Measurements from ENCODE around the gene CCNY.

The CCNY gene

DNA sequence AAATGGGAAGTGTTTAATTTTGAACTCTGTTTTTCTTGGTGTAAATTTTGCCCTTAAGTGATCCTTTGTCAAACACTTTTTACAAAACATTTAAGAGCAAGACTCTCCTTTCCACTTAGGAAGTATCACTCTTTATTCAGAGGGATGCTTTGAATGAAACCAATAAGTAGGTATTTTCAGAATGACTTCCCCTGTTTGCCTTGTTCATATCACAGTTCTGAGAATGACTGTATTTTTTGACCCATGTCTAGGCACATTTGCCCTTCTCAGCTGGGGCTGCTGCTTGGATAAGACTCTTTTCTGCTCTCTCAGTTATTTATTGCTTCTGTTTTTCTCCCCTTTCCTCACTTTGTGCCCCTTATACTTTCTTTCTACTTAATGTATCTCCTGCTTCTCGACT, 98.2 kb downstream of the CCNY start:
- DNase-seq, result no peak

DNA sequence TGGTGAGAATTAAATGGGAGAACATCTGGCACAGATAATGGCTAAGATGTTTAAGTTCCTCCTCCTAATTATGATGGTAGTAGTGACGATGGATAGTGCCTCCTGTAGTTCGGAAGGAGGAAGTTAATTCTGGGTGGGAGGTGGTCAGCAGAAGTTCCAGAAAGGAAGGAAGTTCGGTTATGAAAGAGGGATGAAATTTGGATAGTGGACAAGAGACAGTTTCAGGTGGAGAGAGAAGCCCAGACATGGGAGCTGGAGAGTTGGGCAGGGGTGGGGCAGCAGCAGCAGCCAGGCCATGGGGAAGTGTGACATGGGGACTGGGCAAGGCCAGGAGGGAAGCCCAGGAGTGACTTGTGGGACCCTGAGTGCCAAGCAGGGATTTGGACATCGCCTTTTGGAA, 99.5 kb downstream of the CCNY start:
- no peak for DNase-seq

DNA sequence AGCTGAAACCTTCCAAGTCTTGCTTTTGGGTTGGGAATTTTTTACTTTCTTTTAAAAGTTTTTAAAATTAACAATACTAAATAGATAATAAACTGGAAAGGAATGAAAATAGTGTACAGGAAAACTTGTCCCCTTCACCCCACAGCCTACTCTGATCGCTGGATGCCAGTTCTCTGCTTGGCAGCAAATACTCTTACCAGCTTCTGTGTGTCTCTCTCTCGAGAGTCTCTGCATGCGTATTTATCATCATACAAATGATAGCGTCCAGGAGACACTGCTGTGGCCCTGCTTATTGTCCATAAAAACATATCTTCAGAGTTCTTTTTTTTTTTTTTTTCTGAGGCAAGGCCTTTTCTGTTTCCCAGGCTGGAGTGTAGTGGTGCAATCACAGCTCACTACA, 101.5 kb downstream of the CCNY start:
- no peak for DNase-seq

DNA sequence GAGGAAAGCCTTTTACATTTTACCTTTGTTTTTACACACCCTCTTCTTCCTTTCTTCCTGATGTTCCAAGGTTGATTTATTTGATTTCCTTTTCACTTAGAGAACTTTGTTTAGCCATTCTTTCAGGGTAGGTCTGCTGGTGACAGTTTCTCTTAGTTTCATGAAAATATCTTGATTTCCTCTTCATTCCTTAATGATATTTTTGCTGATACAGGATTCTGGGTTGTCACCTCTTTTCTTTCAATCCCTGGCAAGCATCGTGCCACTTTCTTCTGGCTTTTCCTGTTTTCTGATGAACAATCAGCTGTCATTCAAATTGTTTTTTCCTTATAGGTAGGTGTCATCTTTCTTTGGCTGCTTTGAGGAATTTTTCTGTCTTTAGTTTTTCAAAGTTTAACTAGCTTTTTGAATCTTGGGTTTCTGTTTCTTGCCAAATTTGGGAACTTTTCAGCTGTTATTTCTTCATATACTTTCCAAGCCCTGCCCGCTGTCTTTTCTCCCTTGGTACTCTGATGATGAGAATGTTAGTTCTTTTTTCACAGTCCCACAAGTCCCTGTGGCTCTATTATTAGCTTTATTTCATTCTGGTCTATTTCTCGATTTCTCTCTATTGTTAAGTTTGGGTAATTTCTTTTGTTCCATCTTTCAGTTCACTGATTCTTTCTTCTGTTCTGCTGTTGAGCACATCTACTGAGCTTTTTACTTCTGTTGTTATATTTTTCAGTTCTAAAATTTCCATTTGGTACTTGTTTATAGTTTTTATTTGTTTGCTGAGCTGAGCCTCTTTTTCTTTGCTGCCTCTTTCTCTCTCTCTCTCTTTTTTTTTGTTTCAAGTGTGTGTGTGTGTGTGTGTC, 102.6 kb downstream of the CCNY start:
- no peak for DNase-seq

DNA sequence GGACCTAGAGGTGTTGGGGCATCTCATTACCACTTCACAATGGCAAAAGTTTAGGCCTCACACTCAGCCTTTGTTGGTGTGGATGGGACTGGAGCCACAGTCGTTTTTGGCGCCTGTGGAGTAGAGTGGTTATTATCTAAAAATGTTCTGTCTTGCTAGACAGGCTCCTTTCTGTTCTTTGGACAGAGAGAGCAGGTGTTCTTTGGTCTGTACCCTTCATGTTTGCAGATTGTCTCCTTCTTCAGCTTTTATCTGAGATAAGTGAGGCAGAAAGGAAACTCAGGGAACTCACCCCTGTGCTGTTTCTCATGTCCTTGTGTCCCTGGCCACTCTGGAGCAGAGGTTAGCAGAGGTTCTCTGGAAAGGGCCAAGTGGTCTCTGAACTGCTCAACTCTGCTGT, 103.7 kb downstream of the CCNY start:
- DNase-seq, result no peak

DNA sequence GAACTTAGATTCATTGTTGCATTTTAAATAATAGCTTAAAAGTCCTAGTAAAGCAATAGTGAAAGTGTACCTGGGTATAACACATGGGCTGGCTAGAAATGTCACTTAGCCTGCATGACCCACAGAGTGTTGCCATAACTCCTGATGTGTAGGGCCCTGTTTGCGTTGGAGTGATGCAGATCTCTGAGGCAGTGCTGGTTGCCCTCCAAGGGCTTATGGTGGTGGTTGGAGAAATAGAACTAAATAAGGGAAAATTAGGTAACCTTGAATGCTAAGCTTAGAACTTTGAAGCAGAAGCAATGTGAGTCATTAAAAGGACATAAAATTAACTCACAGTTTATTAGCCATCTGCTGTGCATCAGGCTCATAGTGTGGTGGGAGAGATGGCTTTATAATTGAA, 105.7 kb downstream of the CCNY start:
- no peak for DNase-seq

DNA sequence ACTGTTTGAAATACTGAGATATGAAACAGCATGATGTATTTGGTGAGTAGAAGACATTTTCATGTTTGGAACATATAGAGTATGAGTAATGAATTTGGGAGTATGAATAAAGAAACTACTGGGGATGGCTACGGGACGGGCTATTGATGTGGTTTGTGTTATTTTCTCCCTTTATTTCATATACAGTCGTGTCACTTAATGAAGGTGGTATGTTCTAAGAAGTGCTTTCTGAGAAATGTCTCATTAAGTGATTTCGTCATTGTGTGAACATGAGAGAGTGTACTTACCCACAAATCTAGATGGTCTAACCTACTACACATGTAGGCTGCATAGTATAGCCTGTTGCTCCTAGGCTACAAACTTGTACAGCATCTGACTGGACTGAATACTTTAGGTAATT, 106.3 kb downstream of the CCNY start:
- no peak for DNase-seq

DNA sequence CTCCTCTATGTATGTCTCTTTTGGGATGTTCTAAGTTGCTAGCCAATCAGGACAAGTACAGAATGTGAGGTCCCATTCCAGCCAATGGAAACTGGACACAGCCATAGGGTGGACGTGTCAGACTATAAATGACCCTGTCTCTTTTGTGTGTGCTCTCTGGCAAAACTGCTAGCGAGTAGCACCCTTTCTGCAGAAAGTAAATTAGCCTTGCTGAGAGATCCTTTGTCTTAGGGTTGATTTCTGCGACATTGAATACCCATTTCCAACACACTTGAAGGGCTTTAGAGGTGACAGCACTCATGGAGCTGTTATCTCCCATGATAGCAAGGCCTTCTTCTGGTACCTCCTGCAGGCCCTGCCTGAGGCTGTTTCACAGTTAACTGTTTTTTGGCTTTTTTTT, 107.5 kb downstream of the CCNY start:
- DNase-seq, result no peak

DNA sequence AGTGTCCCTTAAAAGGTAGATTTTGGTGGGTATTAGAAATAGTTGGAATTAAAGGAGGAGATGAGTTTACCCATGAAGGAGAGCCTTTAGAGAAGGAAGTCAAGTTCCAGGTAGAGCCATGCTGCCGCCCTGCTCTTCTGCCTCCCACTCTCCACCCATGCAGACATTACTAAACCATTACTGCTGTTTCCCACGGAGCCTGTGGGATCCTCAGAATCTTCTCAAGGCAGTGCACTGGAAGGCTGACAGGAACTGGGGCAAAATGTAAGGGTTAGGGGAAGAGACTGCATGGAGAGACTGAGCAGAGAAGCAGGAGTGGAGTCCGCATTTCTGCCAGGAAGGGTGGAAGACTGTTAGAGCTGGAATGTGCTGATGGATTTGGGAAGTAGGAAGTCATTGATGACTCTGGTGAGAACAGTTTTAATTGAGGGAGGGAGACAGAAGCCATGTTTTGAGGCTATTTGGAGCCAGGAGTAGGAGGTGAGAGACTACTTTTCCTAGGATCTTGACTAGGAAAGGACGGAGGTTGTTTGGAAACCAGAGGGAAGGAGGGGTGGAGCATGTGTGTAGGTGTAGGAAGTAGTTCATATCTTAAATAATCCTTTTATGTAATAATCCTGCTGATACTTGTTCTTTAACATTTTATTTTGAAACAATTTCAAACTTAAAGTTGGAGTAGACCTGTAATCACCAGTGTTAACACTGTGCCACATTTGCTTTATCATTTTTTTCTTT, 109.0 kb downstream of the CCNY start:
- no peak for DNase-seq

DNA sequence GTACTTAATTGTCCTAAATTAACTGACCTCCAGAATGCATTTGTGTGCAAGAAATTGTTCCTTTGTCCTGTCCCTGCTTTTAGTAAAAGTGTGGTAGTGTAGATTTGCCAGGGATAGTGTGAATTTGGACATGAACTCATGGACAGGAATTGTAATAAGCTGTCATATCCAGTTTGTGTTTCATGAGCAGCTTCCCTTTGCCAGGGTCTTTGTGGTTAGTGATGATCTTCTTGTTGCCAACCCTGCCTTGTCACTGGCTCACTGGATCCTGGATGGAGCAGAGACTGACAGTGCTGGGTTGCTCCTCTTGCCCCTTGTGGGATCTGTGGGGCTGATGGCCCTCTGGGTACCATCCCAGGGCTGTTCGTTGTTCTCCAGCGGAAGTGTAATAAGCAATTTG, 110.1 kb downstream of the CCNY start:
- no peak for DNase-seq

DNA sequence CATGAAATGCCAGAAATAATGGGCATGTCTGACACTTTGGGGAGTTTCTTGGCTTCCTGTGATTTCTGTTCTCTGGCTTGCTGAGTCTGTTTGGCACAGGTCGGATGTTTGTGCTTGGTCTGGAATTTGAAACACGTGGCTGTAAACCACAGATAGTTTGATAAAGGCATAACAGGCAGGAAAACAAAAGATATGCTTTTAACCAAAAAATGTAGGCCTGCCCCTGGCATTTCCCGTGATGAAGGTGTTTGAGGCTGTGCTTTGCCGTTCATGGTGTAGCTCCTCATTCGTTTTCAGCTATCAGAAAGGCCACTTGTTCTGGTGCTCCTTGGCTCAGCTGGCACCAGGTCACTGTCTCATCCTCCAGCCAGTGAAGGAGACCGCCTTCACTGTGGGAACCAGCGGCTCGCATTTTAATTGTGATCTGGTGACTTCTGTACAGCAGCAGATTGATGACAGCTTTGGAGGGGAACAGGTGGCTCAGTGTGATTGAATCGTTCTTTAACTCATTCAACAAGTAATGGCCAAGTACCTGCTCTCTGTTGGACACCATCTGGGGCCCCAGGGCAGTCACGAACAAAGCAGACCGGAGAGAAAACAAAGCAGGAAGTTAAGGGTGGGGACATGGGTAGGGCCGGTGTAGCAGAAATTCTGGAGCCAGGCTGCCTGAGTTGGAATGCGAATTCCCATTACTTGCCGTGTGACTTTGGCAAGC, 111.5 kb downstream of the CCNY start:
- no peak for DNase-seq

DNA sequence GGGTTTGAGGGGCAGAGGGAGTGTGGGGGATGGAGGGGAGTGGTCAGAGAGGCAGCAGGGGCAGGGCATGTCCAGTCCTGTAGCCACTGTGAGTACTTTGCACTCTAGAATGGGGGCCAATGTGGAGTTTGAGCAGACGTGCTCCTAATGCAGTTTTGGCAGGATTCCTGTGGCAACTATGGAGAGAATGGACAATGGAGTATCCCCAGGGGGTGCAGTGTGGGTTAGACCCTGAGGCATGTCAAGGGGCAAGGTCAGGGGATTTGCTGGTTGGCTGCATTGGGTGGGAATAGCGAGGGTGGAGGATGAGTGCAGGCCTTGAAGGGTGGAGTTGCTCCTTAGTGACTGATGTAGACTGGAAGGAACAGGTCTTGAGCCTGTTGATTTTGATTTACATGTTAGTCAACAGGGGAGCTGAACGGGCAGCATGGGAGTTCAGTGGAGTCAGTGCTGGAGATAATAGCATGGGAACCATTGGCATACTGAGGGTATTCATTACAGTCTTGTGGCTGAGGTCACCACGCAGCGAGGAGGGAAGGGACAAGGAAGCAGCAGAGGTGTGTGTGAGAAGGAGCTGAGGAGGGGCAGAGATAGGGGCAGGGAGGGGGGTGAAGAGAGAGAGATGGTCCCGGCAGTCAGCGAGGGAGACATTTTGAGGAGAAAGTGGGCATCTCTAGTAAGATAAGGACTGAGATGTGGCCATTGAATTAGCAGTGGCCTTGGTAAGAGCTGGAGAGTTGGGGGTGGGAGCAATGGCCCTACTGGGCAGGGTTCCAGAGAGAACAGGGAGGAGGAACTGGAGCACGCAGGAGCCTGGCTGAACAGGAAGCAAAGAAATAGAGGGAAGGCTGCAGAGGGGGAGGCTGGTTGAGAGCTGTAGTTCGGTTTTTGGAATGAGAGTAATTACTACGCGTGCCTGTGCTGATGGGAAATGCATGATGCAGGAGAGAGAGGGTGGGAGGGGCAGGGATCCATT, 112.7 kb downstream of the CCNY start:
- DNase-seq, result peak; percentile 46

DNA sequence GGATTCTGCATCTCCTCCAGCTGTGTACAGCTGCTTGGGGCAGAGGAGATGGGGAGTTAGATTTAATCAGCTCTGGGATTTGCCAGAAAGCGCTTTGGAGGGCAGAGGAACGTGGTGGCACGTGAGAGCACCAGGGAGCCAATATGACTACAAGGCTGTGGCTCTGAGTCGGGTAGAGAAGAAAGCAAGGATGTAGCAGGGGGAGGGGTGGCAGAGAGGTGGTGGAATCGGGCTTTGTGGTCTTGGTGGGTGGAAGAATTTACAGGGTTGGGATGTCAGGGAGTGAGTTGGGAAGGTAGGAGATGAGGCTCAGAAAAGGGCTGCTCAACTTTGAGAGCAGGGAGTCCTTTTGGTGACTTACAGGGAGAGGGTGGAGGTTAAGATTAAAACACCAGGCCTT, 113.6 kb downstream of the CCNY start:
- no peak for DNase-seq

DNA sequence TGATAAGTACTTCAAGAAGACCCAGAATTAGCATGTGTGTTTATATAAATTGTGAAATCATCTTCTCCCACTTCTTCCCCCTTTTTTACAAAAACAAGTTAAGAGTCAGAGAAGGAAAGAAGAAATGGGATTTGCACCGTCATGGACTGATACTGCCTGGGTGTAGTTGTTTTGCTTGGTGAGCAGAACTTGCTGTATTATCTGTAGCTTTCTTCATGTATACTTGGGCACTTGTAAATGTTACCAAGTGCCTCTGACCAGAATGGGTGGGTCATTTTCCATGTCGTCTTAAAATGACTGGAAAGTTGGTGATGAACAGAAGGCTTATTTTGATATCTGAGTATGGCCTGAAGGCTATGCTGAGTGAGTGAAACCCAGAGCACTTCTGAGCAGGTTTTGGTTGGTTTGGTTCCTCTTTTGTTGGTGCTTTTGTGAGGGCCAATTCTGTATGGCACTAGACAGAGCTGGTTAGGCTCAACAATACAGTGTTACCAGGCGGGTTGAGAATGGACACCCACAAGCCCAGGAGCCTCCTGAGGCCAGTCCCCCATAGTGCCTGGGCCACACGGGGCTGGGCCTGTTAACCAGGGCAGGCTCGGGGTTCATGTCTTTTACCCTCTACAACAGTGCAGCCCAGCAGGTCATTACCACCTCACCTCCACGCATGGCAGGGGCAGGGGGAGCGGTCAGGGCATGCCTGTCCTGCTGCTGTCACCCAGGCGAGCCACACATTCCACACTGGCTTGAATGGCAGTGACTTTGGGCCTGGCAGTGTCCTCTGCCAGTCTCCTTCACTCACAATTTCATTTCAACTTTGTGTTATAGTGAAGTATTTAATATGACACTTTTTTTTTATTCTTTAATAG, 115.1 kb downstream of the CCNY start:
- no peak for DNase-seq

DNA sequence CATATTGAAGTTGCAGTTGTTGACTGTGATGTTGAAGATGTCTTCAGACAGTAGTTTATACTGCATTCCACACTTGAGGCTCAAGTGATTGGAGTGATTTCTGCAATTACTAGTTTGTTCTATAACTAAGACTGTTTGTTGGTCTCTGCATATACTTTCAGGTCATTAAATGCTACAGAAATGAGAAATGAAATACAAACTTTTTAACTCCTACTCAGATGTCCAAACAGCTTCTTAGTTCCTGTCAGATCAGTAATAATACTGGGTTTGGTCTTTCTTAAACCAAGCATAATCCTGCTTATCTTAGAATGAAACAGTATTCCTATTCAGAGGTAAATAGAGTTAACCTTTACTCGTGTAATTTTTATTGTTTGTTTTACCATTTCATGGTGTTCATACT, 115.9 kb downstream of the CCNY start:
- no peak for DNase-seq

DNA sequence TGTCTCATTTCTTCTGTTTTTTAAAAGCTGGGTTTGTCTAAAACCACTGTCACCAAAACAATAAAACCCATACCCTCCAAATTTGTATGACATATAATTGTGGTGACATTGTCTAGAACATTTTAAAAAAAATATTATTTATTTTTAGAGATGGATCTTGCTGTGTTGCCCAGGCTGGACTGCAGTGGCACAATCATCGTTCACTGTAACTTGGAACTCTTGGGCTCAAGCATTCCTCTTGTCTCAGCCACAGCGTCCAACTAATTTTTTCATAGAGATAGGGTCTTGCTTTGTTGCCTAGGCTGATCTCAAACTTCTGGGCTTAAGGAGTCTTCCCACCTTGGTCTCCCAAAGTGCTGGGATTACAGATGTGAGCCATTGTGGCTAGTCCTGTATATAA, 116.5 kb downstream of the CCNY start:
- no peak for DNase-seq

DNA sequence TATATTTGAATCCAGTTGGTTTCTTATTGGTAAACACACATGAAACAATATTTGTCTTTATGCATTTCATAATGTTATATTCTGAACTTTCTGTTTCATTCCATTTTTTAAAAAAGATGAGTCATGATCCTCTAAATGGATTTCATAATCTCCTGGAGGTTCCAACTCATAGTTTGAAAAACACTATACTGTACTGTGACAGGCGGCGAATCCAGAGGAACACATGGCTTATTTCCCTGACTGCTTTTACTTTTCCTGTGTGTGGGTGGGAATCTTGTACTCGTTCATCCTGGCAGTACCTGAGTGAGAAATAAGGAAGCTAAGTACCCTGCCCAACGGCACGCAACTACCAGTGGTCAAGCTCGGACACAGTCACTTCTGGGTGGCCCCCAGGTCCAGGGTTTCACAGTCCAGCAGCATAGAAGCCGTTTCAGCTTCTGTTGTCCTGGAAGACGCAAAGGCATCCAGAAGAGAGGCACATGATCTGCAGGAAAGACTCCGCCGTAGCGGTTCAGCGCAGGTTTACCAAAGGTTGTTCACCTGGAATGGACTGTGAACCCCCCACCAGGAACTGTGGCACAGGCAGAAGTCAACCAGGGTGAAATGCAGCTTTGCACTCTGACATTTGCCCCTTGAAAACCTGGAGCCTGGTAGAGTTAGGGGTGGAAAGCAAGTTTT, 117.7 kb downstream of the CCNY start:
- no peak for DNase-seq

DNA sequence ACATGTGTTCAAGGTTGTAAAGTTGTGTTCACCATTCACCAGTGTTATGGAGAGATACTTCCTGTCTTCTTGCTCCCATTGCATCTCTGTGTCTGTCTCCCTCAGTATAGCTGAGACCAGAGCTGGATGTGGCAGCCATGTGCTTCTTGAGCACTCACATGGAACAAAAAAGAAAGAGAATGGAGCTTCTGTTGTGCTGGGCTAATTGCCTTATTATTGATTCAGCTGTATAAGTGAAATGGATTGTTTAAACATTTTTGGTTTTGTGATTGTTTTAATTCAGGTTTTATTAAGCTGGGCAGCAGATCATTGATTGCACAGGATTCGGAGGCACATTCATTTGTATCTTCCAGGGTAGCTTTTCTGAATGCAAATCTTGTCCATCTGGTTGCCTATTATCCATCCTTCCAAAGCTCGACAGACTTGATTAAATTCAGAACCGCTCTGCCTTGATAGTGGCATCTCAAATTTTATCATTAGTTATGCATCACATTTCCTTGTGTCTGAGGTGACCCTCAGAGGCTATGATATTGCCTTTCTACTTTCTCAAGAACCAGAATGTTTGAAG, 119.9 kb downstream of the CCNY start:
- no peak for DNase-seq

DNA sequence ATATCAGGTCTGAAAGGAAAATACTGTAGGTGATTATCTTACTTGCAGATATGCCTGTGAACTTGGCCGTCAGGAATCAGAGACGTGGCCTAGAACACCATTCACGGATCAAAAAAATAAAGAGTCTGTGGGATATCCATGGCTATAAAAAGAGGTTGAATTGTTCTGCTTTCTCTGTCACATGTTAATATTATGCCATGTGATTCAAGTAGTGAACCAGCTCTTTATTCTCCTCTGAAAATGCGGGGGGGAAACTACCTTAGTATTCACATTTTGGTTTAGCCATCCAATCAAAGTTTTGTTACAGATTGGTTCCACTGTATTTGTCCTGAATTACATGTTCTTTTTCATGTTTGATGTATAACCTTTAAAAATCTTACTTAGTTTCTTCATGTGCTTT, 120.5 kb downstream of the CCNY start:
- no peak for DNase-seq

All from right hindlimb (tissue), 1 donor.